ENCODE data around the gene FRAT2. TPM values are rescaled to one million over a fixed set of nuclear protein-coding genes. Genes with fewer than 3 reads are reported as not detected.

FRAT2 gene
- total and polyA plus RNA-seq, 4 donors = 2.7 to 15.1 (median 11.7) TPM

DNA sequence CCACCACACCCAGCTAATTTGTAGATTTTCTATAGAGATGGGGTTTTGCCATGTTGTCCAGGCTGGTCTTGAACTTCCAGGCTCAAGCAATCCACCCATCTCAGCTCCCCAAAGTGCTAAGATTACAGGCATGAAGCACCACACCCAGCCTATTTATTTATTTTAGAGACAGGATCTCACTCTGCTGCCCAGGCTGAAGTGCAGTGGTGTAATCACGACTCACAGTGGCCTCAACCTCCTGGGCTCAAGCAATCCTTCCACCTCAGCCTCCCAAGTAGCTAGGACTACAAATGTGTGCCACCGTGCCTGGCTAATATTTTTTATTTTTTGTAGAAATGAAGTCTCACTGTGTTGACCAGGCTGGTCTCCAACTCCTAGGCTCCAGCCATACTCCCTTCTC lies 6.9 kb upstream of the FRAT2 start:
- WGBS = 83% methylated on average over 2 of the region's 2 CpGs
- TF ChIP-seq FOXA1 (IDR thresholded peaks at IDR 0.05) = no peak
- no peak for TF ChIP-seq CTCF (IDR thresholded peaks at IDR 0.05; ENCODE audit: low read depth, low read length, missing input control)
- no peak for TF ChIP-seq EGR1 (IDR thresholded peaks at IDR 0.05; ENCODE audit: low read depth in 2 of 2)
- TF ChIP-seq JUND (IDR thresholded peaks at IDR 0.05) = no peak
- no peak for TF ChIP-seq NR2F2 (IDR thresholded peaks at IDR 0.05)
- no peak for TF ChIP-seq TAF1 (conservative IDR thresholded peaks at IDR 0.05)
- TF ChIP-seq RXRA (IDR thresholded peaks at IDR 0.05) = no peak
- no peak for TF ChIP-seq REST (IDR thresholded peaks at IDR 0.05)
- TF ChIP-seq ZBTB33 (IDR thresholded peaks at IDR 0.05) = no peak
- no peak for TF ChIP-seq RAD21 (IDR thresholded peaks at IDR 0.05)
- TF ChIP-seq FOXA2 (IDR thresholded peaks at IDR 0.05) = no peak
- no peak for TF ChIP-seq ATF3 (IDR thresholded peaks at IDR 0.05)
- no peak for TF ChIP-seq HNF4G (IDR thresholded peaks at IDR 0.05)
- TF ChIP-seq YY1 (IDR thresholded peaks at IDR 0.05) = no peak

DNA sequence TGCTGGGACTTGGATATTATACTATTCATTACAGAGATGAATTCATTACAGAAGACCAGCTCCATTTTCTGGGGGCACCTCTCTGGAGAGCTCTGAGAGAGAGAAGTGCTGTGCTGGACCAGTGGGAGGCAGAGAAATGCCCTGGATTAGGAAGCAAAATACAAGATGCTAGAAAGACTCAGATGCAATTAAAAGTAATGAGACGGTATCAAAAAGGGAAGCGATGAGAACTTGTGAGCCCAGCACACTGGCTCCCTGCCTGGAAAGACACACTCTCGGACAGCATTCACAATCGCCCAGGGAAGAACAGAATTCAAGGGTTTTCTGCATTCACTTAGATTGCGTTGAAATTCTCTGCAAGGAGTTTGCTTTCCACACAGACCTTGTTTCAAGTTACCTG lies 3.5 kb upstream of the FRAT2 start:
- H3K4me1 ChIP-seq (ENCODE audit: control insufficient read depth in 4 of 4, insufficient read depth in 4 of 4, low read length in 3 of 4) = peaks cover 0 to 4% (median under 1%) of the 10 kb centered on the region in 4 donors
- WGBS = 68% methylated on average over 5 of the region's 5 CpGs
- no peak overlapping the region for H3K27ac ChIP-seq (ENCODE audit: low read depth in 1 of 2, low read length in 2 of 2)
- no peak for TF ChIP-seq JUND (IDR thresholded peaks at IDR 0.05)
- no peak for TF ChIP-seq FOXA1 (IDR thresholded peaks at IDR 0.05)
- H3K9ac ChIP-seq (ENCODE audit: low read depth in 1 of 2, low read length in 2 of 2) = no peak overlapping the region
- H3K36me3 ChIP-seq (ENCODE audit: control insufficient read depth in 4 of 4, insufficient read depth in 3 of 4, low read depth in 1 of 4, low read length in 3 of 4) = no peaks in the 10 kb centered on the region
- H3K4me3 ChIP-seq (ENCODE audit: low read depth in 1 of 3, low read length in 3 of 3) = no peak overlapping the region
- DNase-seq (ENCODE audit: low spot score) = no peak
- H3K9me3 ChIP-seq (ENCODE audit: control insufficient read depth in 4 of 4, low read length in 3 of 4) = no peaks in the 10 kb centered on the region
- H3K27me3 ChIP-seq (ENCODE audit: control insufficient read depth in 4 of 4, insufficient read depth in 4 of 4, low read length in 3 of 4) = no peaks in the 10 kb centered on the region

More for the DNA sequence above, 6.9 kb upstream of the FRAT2 start:
- no peaks in the 10 kb centered on the region for H3K9me3 ChIP-seq (ENCODE audit: control insufficient read depth in 4 of 4, low read length in 3 of 4)
- no peak overlapping the region for H3K27ac ChIP-seq (ENCODE audit: low read depth in 1 of 2, low read length in 2 of 2)
- H3K4me1 ChIP-seq (ENCODE audit: control insufficient read depth in 4 of 4, insufficient read depth in 4 of 4, low read length in 3 of 4) = peaks cover 0 to 2% (median 0%) of the 10 kb centered on the region in 4 donors
- no peak for DNase-seq (ENCODE audit: low spot score)
- H3K9ac ChIP-seq (ENCODE audit: low read depth in 1 of 2, low read length in 2 of 2) = no peak overlapping the region
- no peaks in the 10 kb centered on the region for H3K36me3 ChIP-seq (ENCODE audit: control insufficient read depth in 4 of 4, insufficient read depth in 3 of 4, low read depth in 1 of 4, low read length in 3 of 4)
- no peaks in the 10 kb centered on the region for H3K27me3 ChIP-seq (ENCODE audit: control insufficient read depth in 4 of 4, insufficient read depth in 4 of 4, low read length in 3 of 4)
- no peak overlapping the region for H3K4me3 ChIP-seq (ENCODE audit: low read depth in 1 of 3, low read length in 3 of 3)
